ENCODE measurements around the gene ZFYVE28. TPM values are rescaled to one million over a fixed set of nuclear protein-coding genes. Genes with fewer than 3 reads are reported as not detected.

ZFYVE28 gene
- total and polyA plus RNA-seq, 2 of the 8 experiments (the other 6 are each of a cell fraction or from before 2014, with no cell fraction given) = 1.7 to 4.9 TPM

- Histone ChIP-seq H3K79me1 (ENCODE audit: low read depth, low read length) (peaks cover 5% of the 10 kb centered on the region; the same call in 1 of the 2 replicates), H3K27me3 (replicated peaks in 1 of 4; ENCODE audit: control insufficient read depth in 3 of 4, extremely low read depth in 1 of 4, insufficient read depth in 3 of 4, low read length in 3 of 4) (no peaks in the 10 kb centered on the region), H3K23ac (ENCODE audit: insufficient read length) (no peak overlapping the region), H3K79me2 (ENCODE audit: control insufficient read depth in 1 of 2, insufficient read depth in 2 of 2, low read length in 2 of 2) (no peaks in the 10 kb centered on the region), H4K5ac (ENCODE audit: insufficient read length, low read depth, low read length) (peak overlapping the region; percentile 31), H3K36me3 (ENCODE audit: control insufficient read depth in 2 of 4, insufficient read depth in 4 of 4, low read length in 3 of 4) (no peaks in the 10 kb centered on the region), H3K56ac (replicated peaks; ENCODE audit: insufficient read length, low read depth, low read length) (no peak overlapping the region), H3K27ac (ENCODE audit: low read depth, low read length) (no peak overlapping the region), H3K18ac (ENCODE audit: extremely low read depth, low read length) (peak overlapping the region; percentile 60), H2AK5ac (ENCODE audit: low read depth, low read length) (peak overlapping the region; percentile 85; the same call in 1 of the 2 replicates), H3K4me1 (replicated peaks in 1 of 4; ENCODE audit: control insufficient read depth in 3 of 4, insufficient read depth in 4 of 4, low read length in 3 of 4) (peaks cover 0 to 33% (median 14%) of the 10 kb centered on the region in 4 experiments; a peak in 6 of 7 replicates), H2BK15ac (ENCODE audit: low read length) (peak overlapping the region; percentile 67; the same call in 1 of the 2 replicates), H3K23me2 (ENCODE audit: low read depth, low read length) (peaks cover 6% of the 10 kb centered on the region; the same call in 1 of the 2 replicates), H2BK12ac (ENCODE audit: low read depth, low read length) (peak overlapping the region; percentile 86; the same call in 1 of the 2 replicates), H3K4ac (replicated peaks; ENCODE audit: insufficient read length, low read depth, low read length) (no peak overlapping the region), H2BK120ac (replicated peaks; ENCODE audit: low read depth, low read length) (peak overlapping the region; percentile 65), H3K4me2 (ENCODE audit: insufficient read depth in 1 of 2, low read depth in 2 of 2, low read length in 2 of 2) (peak overlapping the region; percentile 59 to 60), H3K9ac (replicated peaks in 1 of 4; ENCODE audit: extremely low read depth in 1 of 4, low read depth in 3 of 4, low read length in 3 of 4) (no peak overlapping the region), H3K9me3 (ENCODE audit: insufficient read depth in 2 of 2, low read depth in 1 of 2, low read length in 1 of 2) (no peaks in the 10 kb centered on the region), H3K14ac (ENCODE audit: insufficient read length) (no peak overlapping the region), H3K4me3 (ENCODE audit: extremely low read depth in 1 of 4, insufficient read depth in 2 of 4, low read depth in 3 of 4, low read length in 4 of 4) (peak overlapping the region in 3 of 4 experiments; percentile 15 to 43 (median 29); a peak in 5 of 8 replicates), H4K91ac (replicated peaks; ENCODE audit: insufficient read length, low read length) (peak overlapping the region; percentile 75), H4K8ac (ENCODE audit: extremely low read depth, insufficient read depth, low read length) (0 out of 2 replicates have a peak overlapping the region, but pooled peaks have one; percentile 63), H2BK20ac (ENCODE audit: low read length) (peak overlapping the region; percentile 72; the same call in 1 of the 2 replicates), H2BK5ac (ENCODE audit: low read depth, low read length) (peak overlapping the region; percentile 78; the same call in 1 of the 2 replicates), H4K20me1 (replicated peaks in 1 of 2; ENCODE audit: control insufficient read depth in 1 of 2, insufficient read depth in 2 of 2, low read length in 2 of 2) (no peaks in the 10 kb centered on the region), H2AFZ (ENCODE audit: low read length) (peak overlapping the region; percentile 79; the same call in 1 of the 2 replicates)
- WGBS, 2 experiments (ENCODE audit: extremely low coverage in 1 of 2, insufficient coverage in 1 of 2, insufficient read length in 1 of 2, insufficient replicate concordance in 2 of 2, low coverage in 1 of 2, low lambda C conversion rate in 2 of 2, missing lambda C conversion rate in 1 of 2) = 34% methylated on average over 21 of the region's 28 CpGs; no CpG with 5 or more reads in 1 of the 2 experiments
- POLR2A ChIA-PET (ENCODE audit: partially characterized antibody) = interaction anchor here (0.6 to 2.0 kb wide), 5 partner anchors 8 to 75 kb away, joined by 3 to 8 read pairs (median 4); partner anchors contain the start of gene RNF4
- peak; percentile 64 for TF ChIP-seq ASH2L (IDR thresholded peaks at IDR 0.05; ENCODE audit: low read length)
- peak; percentile 50; the same call in 1 of the 2 replicates for TF ChIP-seq MAX (IDR thresholded peaks at IDR 0.05)
- no peak for TF ChIP-seq RNF2 (IDR thresholded peaks at IDR 0.05; ENCODE audit: borderline replicate concordance, low read depth, low read length, missing control alignments, poor library complexity, severe bottlenecking)
- TF ChIP-seq E2F6 (IDR thresholded peaks at IDR 0.05) = no peak; the same call in none of the 2 replicates
- CTCF ChIA-PET (ENCODE audit: partially characterized antibody) = interaction anchor here (0.7 to 3.6 kb wide), 14 partner anchors 9 to 177 kb away, joined by 3 to 18 read pairs (median 4); partner anchors contain the start of gene CFAP99
- DNase-seq (ENCODE audit: low read depth in 1 of 2, low spot score in 2 of 2) = peak in 1 of 2 experiments; percentile 80
- FAIRE-seq = peak; percentile 36
Observed at GRCh38 chr4:2393353-2394270, 24.8 kb downstream of the ZFYVE28 start.

Measured in H1 (cell line).